GM19438 (cell line): Measurements from ENCODE around the gene P3H1.
"Not testable (repeated sequence)": the region's sequence is repeated elsewhere in the genome, so short reads cannot be mapped to it uniquely, and the experiment has no call there.

Source experiments
- ATAC-seq: cut with Tn5 transposase; IDR thresholded peaks from one replicate; pipeline ENCODE4 v1.9.1; 2021; ENCODE audit warnings: low read depth; ENCODE audit not compliant: unreplicated experiment

Gene P3H1

DNA sequence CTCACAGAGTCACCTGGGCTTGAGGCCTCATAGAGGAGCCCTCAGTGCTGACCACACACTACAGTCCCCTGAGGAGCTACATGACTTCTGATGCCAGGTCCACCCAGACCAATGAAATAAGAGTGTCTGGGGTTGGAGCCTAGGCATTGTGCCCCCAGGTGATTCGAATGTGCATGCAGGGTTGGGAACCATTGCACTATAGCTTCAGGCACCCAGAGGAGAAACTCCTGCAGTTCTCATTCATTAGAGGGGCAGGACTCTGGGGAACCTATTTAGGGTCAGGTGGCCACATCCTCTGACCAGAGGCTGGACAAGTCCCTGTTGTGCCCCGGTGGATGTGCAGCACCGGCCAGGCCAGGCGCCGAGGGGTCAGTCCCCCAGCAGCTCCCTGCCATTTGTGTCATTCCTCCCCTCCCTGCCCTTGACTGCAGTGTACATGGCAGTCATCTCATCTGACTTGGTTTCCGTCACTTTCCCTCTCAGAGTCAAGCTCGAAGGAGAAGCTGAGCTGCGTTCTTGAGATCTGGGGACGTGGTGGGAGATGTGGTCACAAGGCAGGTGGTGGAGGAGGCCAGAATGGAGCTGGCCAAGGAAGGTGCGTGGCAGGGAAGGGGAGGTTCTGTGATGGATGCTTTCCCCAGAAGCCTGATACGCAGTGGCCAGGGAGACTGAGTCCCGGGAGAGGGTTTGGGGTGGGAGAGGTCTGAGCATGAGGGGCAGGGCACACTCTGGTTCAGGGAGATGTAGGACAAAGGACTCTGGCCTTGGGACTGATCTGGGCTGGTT lies 33.2 kb downstream of the P3H1 start:
- no peak for ATAC-seq

DNA sequence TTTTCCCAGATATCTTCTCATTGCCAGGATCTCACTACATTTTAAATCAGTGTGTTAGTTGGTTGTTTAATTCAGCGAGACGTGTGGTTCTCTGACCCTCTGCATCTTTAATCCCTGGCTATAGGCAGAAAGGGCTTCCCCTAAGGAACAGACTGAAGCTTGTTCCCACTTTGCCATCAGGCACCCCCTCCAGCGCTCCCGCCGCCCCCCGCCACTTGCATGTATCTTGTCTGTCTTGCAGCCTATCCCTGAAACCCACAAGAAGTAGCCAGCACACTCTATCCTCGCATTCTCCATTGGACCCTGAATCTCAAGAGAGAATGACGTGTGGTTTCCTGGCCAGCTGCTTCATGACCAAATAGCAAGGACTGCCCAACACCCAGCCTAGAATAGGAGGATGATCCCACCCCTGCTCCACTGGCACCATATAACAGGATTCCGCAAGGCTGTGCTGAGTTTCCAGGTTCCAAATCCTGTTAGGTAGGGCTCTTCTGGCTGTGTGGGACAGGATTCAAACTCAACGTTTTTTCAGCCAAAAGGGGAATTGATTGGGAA lies 34.6 kb downstream of the P3H1 start:
- ATAC-seq, result no peak

DNA sequence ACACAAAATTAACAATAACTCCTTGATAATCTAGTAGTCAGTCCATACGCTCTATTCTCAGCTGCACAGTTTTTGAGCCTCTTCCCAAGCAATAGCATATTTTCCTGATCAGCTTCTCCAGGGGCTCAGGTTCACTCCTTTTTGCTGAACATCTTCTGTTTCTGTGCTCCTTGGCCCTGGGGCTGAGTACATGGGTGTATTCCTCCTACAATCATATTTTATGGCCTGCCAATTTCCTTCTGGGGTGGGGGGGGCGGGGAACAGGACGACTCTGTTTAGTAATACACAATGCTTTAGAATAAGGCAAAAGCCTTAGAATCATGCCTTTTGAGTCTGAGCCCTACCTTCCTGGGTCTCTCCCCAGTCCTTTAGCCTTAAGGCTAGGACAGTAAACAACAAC lies 35.2 kb downstream of the P3H1 start:
- ATAC-seq, result no peak

DNA sequence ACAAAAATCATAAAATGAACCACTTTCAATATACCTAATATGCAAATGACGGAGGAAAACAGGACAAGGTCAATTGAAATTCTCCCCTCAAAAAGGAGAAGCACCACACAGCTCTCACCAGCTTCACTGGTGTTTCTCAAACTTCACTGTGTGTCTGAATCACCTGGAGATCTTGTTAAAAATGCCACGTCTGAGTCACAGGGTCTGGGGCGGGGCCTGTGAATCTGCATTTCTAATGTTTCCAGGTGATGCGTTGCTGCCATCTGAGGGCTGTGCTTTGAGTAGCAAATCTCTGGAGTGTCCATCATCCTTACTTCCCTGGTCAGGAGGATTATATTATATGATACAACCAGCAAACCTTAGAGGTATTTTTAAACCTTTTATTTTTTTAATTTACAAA lies 35.8 kb downstream of the P3H1 start:
- no peak for ATAC-seq

DNA sequence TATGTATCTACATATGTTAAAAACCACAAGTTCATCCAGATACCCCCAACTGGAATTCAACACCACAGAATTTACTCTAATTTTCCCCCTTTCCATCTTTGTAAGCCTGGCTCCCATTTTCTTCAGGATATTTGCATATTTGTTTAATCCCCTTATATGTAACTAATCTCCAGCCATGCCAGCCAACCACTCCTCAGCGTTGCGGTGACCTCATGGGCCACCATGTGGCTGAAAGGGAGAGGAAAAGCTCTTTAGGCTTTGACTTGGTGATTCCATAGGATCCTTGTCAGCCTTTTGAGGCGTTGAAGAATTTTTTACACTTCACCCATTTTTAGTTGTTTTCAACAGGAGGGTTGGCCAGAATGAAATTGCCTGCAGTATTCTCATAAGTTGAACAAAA lies 36.8 kb downstream of the P3H1 start:
- ATAC-seq, result no peak

DNA sequence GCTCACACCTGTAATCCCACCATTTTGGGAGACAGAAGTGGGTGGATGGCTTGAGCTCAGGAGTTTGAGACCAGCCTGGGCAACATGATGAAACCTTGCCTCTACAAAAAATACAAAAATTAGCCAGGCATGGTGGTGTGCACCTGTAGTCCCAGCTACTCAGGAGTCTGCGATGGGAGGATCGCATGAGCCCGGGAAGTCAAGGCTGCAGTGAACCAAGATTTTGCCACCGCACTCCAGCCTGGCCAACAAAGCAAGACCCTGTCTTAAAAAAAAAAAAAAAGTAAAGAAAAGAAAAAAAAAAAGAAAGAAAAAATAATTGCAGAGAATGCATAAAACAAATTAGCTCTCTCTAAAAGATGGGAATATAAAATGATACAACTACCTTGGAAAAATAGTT lies 41.0 kb downstream of the P3H1 start:
- not testable (repeated sequence) for ATAC-seq

DNA sequence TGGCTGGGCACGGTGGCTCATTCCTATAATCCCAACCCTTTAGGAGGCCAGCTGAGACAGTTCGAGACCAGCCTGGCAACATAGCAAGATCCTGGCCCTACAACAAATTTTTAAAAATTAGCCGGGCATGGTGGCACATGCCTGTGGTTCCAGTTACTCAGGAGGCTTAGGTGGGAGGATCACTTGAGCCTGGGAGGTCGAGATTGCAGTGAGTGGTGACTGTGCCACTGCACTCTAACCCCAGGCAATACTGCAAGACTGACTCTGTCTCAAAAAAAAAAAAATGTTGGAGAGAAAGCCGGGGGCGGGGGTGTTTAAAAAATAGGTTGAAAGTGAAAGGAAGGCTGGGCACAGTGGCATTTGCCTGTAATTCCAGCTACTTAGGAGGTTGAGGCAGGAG lies 43.3 kb downstream of the P3H1 start:
- ATAC-seq, result no peak

DNA sequence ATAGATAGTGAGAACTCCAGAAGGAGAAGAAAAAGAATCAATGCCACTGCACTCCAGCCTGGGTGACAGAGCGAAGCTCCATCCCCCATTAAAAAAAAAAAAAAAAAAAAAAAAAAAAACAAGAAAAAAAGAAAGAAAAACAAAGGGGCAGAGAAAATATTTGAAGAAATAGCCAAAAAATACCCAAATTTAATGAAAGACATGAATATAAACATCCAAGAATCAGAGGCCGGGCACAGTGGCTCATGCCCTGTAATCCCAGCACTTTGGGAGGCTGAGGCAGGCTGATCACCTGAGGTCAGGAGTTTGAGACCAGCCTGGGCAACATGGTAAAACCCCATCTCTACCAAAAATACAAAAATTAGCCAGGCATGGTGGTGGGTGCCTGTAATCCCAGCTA lies 44.4 kb downstream of the P3H1 start:
- not testable (repeated sequence) for ATAC-seq

DNA sequence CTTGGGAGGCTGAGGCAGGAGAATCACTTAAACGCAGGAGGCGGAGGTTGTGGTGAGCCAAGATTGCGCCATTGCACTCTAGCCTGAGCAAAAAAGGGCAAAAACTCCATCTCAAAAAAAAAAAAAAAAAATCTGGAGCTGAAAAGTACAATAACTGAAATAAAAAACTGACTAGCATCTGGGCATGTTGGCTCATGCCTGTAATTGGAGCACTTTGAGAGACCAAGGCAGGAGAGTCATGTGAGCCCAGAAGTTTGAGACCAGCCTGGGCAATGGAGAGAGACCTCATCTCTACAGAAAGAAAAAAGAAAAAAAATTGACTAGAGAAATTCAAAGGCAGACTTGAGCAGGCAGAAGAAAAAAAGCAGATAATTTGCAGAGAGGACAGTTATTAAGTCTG lies 44.9 kb downstream of the P3H1 start:
- ATAC-seq, result no peak

DNA sequence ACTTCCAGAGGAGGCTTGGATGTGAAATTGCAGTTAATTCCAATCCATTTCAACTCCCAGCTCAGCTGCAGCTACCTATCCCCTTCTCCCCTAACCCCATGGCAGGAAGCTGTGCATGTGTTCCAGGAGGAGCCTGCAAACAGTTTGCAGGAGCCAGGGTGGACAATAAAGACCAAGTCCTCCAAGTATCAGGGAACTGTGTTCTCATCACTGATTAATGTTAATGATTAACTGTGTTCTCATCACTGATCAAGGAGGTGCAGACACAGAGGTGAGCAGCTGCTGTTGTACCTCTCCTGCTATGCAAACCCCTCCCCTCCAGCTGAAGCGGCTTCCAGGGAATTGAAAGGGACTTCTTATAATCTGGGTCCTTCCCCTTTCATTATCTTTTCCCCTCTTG lies 46.0 kb downstream of the P3H1 start:
- ATAC-seq, result no peak

DNA sequence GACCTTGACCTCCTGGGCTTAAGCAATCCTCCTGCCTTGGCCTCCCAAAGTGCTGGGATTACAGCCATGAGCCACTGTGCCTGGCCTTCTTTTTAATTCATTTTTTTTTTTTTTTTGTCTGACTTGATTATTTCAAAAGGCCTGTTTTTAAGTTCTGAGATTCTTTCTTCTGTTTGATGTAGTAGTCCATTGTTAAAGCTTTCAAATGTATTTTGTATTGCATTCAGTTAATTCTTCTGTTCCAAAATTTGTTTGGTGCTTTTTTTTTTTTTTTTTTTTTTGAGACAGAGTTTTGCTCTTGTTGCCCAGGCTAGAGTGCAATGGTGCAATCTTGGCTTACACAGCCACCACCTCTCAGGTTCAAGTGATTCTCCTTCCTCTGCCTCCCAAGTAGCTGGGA lies 52.4 kb downstream of the P3H1 start:
- not testable (repeated sequence) for ATAC-seq

DNA sequence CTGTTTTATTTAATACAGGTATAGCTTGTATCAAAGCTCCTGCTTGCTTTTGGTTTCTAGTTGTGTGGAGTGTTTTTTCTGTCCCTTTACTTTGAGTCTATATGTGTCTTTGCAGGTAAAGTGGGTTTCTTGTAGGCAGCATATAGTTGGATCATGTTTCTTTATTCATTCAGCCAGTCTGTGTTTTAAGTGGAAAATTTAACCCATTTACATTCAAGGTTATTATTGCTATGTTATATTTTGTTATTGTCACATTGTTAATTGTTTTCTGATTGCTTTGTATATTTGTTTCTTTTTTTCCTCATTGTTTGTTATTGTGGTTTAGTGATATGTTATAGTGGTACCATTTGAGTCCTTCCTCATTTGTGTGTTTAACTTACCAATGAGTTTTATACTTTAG lies 53.5 kb downstream of the P3H1 start:
- no peak for ATAC-seq

DNA sequence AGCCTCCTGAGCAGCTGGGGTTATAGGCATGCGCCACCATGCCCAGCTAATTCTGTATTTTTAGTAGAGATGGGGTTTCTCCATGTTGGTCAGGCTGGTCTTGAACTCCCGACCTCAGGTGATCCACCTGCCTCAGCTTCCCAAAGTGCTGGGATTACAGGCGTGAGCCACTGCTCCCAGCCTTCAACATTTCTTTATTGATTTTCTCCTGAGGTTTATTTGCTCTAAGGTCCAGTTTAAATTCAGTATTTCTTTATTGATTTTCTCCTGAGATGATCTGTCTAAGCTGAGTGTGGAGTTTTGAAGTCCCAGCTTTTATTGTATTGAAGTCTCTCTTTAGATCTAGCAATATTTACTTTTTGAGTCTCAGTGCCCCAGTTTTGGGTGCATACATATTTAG lies 54.0 kb downstream of the P3H1 start:
- not testable (repeated sequence) for ATAC-seq

DNA sequence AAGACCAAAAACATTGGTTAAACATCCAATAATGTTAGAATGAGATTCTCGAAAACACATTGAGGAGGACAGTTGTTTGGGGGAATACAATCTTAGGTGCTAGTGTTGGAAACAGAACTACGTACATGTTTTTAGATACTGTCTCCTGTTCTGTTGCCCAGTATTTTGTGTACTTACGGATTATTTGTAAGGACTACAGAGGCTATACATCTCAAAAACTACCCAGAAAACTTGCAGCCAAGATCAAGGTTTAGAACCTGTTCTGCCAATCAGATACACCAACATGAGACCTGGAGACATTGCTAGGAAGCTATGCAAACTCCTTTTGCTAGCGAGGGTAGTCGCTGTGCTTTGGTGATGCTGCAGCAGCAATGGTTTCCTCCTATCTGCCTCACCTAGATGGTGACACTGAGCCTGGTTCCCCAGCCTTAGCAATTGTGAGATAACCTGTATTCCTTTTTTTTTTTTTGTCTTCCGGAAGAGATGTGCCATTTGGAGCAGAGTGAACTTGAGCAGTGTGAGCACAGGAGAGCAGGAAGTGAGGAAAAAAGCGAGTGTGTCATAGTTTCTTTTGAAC lies 62.9 kb downstream of the P3H1 start:
- ATAC-seq, result no peak

DNA sequence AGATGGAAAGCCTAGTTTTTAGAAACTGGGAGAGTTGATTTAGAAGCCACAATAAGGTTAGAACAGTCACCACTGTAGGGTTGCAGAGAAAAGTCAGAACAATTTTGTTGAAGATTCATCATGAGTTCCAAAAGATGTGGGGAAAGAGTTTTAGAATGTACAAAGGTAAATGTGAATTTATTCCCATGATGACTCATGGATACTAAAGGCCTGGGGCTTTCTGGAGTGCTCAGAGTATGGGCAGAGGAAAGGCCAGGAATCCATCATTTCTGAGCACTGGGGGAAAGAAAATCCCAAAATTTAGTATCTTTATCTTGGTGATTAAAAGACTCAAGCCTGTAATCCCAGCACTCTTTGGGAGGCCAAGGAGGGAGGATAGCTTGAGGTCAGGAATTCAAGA lies 66.8 kb downstream of the P3H1 start:
- ATAC-seq, result no peak

DNA sequence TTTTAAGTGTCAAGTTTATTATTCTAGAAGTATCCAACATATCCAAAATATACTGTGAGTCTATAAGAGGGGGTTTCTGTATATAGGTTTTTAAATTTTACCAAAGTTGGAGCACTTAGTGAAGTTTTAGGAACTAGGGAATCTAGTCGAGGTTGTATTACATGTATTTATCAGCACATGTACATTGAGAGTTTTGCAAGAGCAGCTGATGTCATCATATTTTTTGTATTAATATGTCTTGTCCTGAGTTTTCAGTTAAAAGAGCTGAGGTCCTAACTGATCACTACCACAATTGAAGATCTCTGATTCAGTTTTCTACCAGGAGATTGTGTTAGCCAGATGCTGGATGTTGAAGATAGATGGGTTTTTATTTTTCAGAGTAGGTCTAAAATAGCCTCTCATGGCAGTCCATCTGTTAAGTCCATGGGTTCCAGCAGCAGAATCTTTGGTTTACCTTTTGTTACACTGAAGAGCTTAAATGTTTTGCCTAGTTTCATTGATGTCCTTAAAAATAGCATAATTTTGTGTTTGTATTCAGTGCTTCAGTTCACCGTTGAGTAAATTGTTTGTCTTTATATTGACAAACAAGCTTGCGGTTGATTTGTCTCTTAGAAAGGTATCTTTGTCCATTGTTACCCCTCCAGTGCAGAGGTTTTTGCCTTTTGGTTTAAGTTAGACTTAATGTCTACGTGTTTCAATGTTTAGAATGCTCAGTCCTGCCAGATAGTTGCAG lies 68.6 kb downstream of the P3H1 start:
- ATAC-seq, result no peak
